ENCODE data around the gene HADH.

The HADH gene

GRCh38 chr4:108043526-108043925 is 53.8 kb downstream of the HADH start:
- no peak for TF ChIP-seq ZNF654 (tag by site-specific recombination; IDR thresholded peaks at IDR 0.05; ENCODE audit: low read depth)
- TF ChIP-seq ZBTB8A (tag by site-specific recombination; IDR thresholded peaks at IDR 0.05) = no peak
- TF ChIP-seq ZNF747 (tag by site-specific recombination; IDR thresholded peaks at IDR 0.05) = no peak
- no peak for TF ChIP-seq ZNF341 (tag by site-specific recombination; IDR thresholded peaks at IDR 0.05; ENCODE audit: low read depth)
- TF ChIP-seq ZBTB17 (tag by site-specific recombination; IDR thresholded peaks at IDR 0.05) = no peak
- TF ChIP-seq ZNF837 (tag by site-specific recombination; IDR thresholded peaks at IDR 0.05) = no peak
- TF ChIP-seq ZNF791 (tag by site-specific recombination; IDR thresholded peaks at IDR 0.05) = no peak
- no peak for TF ChIP-seq ZNF660 (tag by site-specific recombination; IDR thresholded peaks at IDR 0.05)
- TF ChIP-seq ZNF391 (tag by site-specific recombination; IDR thresholded peaks at IDR 0.05; ENCODE audit: borderline replicate concordance, low read depth) = no peak
- TF ChIP-seq ZIC2 (tag by site-specific recombination; IDR thresholded peaks at IDR 0.05) = no peak
- TF ChIP-seq ZNF37A (tag by site-specific recombination; IDR thresholded peaks at IDR 0.05) = no peak
- peaks cover 0 to 10% of the 10 kb centered on the region in 2 experiments; a peak in 1 of 3 replicates for H3K36me3 ChIP-seq (ENCODE audit: control insufficient read depth in 2 of 2, insufficient read depth in 1 of 2, low read length in 2 of 2)
- no peaks in the 10 kb centered on the region for H3K4me1 ChIP-seq (ENCODE audit: control insufficient read depth, insufficient read depth, low read length)
- no peaks in the 10 kb centered on the region for H3K9me3 ChIP-seq (ENCODE audit: control insufficient read depth, insufficient read depth, low read depth, low read length)
- H3K4me3 ChIP-seq (ENCODE audit: low read depth, low read length) = no peak overlapping the region
- H3K27ac ChIP-seq (ENCODE audit: extremely low read depth, low read depth, low read length) = no peak overlapping the region
- CTCF ChIA-PET = interaction anchor here (1.2 kb wide), 1 partner anchor 17 kb away, joined by 3 read pairs; no protein-coding TSS in a partner anchor
- POLR2A ChIA-PET = no interaction called here

GRCh38 chr4:108044951-108045686 is 55.4 kb downstream of the HADH start:
- ChIA-PET CTCF (interaction anchor here (0.7 kb wide), 1 partner anchor 475 kb away, joined by 3 read pairs; no protein-coding TSS in a partner anchor), POLR2A (no interaction called here)
- Histone ChIP-seq H3K36me3 (ENCODE audit: control insufficient read depth in 2 of 2, insufficient read depth in 1 of 2, low read length in 2 of 2) (peaks cover 0 to 19% of the 10 kb centered on the region in 2 experiments; a peak in 1 of 3 replicates), H3K4me1 (ENCODE audit: control insufficient read depth, insufficient read depth, low read length) (no peaks in the 10 kb centered on the region), H3K9me3 (ENCODE audit: control insufficient read depth, insufficient read depth, low read depth, low read length) (no peaks in the 10 kb centered on the region), H3K27ac (ENCODE audit: extremely low read depth, low read depth, low read length) (no peak overlapping the region), H3K4me3 (ENCODE audit: low read depth, low read length) (no peak overlapping the region)
- TF ChIP-seq ZNF350 (tag by site-specific recombination; IDR thresholded peaks at IDR 0.05) (no peak), ZNF341 (tag by site-specific recombination; IDR thresholded peaks at IDR 0.05; ENCODE audit: low read depth) (no peak), ZNF629 (tag by site-specific recombination; IDR thresholded peaks at IDR 0.05) (no peak), ZNF561 (tag by site-specific recombination; IDR thresholded peaks at IDR 0.05; ENCODE audit: borderline replicate concordance) (no peak), ZNF777 (tag by site-specific recombination; IDR thresholded peaks at IDR 0.05; ENCODE audit: borderline replicate concordance) (no peak), ZNF112 (tag by site-specific recombination; IDR thresholded peaks at IDR 0.05) (no peak), ZNF26 (tag by site-specific recombination; IDR thresholded peaks at IDR 0.05) (no peak), ZNF394 (tag by site-specific recombination; IDR thresholded peaks at IDR 0.05; ENCODE audit: borderline replicate concordance) (no peak), KLF7 (tag by site-specific recombination; IDR thresholded peaks at IDR 0.05; ENCODE audit: borderline replicate concordance) (no peak), ZSCAN30 (tag by site-specific recombination; IDR thresholded peaks at IDR 0.05) (no peak)

GRCh38 chr4:108045687-108046024 is 56.0 kb downstream of the HADH start:
- Histone ChIP-seq H3K36me3 (ENCODE audit: control insufficient read depth in 2 of 2, insufficient read depth in 1 of 2, low read length in 2 of 2) (peaks cover 0 to 19% of the 10 kb centered on the region in 2 experiments; a peak in 1 of 3 replicates), H3K27ac (ENCODE audit: extremely low read depth, low read depth, low read length) (no peak overlapping the region), H3K4me1 (ENCODE audit: control insufficient read depth, insufficient read depth, low read length) (no peaks in the 10 kb centered on the region), H3K9me3 (ENCODE audit: control insufficient read depth, insufficient read depth, low read depth, low read length) (no peaks in the 10 kb centered on the region), H3K4me3 (ENCODE audit: low read depth, low read length) (no peak overlapping the region)
- ChIA-PET CTCF (no interaction called here), POLR2A (no interaction called here)
- TF ChIP-seq ZNF184 (tag by site-specific recombination; IDR thresholded peaks at IDR 0.05) = no peak
- TF ChIP-seq ZNF488 (tag by site-specific recombination; IDR thresholded peaks at IDR 0.05) = no peak
- no peak for TF ChIP-seq SP3 (tag by site-specific recombination; IDR thresholded peaks at IDR 0.05)
- TF ChIP-seq ZNF658 (tag by site-specific recombination; IDR thresholded peaks at IDR 0.05) = no peak
- TF ChIP-seq PRDM1 (tag by site-specific recombination; IDR thresholded peaks at IDR 0.05) = no peak
- TF ChIP-seq ZNF112 (tag by site-specific recombination; IDR thresholded peaks at IDR 0.05) = no peak
- TF ChIP-seq ZNF426 (tag by site-specific recombination; IDR thresholded peaks at IDR 0.05) = no peak
- TF ChIP-seq BCL6B (tag by site-specific recombination; IDR thresholded peaks at IDR 0.05) = no peak
- TF ChIP-seq ZNF248 (tag by site-specific recombination; IDR thresholded peaks at IDR 0.05) = no peak
- TF ChIP-seq ZIC2 (tag by site-specific recombination; IDR thresholded peaks at IDR 0.05) = no peak
